ENCODE data around the gene ATP8B1.

ATP8B1 gene

GRCh38 chr18:57715671-57716070 is 87.4 kb downstream of the ATP8B1 start:
- no peak for DNase-seq

GRCh38 chr18:57715073-57715472 is 88.0 kb downstream of the ATP8B1 start:
- no peak for DNase-seq

GRCh38 chr18:57710226-57710625 is 92.9 kb downstream of the ATP8B1 start:
- DNase-seq: no peak

DNA sequence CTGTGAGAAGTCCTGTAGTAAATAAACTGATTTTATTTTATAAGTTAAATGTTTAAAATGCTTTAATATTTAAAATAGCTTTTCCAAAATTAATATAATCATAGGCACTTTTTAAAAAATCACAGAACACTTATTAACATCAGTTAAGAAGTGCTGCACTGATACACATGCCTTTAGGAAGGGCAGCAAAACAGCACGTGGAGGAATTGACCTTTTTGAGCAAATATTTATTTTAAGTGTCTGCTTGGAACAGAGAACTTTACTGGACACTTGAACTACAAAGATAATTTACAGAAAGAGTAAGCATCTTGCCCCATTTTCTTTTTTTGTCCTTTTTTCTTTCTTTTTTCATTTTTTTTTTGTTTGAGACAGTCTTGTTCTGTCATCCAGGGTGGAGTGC is 93.8 kb downstream of the ATP8B1 start:
- DNase-seq: no peak

DNA sequence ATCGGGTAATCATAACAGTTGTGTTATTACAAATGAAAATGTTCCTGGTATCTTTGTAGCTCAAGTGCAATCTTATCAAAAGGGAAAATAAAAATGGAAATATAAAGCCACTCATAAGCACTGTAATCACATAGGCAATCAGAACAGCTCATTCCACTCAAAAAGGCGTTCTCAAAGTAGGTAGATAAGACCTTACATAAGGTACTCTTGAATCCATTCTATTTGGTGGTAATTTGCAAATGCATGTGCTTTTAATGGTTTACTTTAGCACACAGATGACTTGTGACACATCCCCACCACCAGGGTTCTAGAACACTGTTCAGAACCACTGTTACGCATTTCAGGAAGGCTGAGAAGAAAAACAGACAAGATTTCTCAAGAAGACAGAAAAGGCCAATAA is 94.8 kb downstream of the ATP8B1 start:
- DNase-seq: no peak

- peak; percentile 96 for DNase-seq
Observed at GRCh38 chr18:57705832-57706595, 97.1 kb downstream of the ATP8B1 start.

DNA sequence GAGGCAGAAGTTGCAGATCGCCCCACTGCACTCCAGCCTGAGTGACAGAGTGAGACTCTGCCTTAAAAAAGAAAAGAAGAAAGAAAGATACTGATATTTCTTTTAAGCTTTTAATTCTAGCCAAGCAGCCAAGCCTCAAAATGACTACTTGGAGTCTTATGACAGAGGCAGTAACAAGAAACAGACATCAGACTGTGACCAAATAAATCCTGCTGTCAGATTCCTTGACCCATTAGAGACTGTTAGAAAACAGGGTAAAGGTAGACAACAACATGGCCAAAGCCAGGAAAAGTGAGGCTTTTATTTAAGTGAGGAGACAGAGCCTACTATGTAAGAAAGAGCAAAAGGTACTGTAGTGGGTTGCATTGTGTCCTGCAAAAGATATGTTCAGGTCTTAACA is 98.1 kb downstream of the ATP8B1 start:
- DNase-seq: no peak

GRCh38 chr18:57698571-57699276 is 104.4 kb downstream of the ATP8B1 start:
- DNase-seq: no peak

- no peak for DNase-seq
Observed at GRCh38 chr18:57697426-57697825, 105.7 kb downstream of the ATP8B1 start.

DNA sequence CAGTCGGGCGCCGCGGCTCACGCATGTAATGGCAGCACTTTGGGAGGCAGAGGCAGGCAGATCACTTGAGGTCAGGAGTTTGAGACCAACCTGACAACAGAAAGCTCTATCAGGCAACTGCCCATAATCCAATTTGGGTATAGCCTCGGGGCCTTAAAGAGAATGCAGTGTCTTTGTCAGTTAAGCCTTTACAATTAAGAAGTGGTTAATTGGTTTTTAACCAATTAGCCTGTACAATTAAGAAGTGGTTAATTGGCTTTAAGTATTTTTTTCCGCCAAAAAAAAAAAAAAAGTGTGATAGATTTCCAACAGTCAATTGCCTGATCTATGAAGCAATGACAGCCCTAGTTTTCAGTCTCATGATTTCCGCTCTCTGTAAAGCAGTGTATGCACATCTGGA is 106.8 kb downstream of the ATP8B1 start:
- DNase-seq: no peak

DNA sequence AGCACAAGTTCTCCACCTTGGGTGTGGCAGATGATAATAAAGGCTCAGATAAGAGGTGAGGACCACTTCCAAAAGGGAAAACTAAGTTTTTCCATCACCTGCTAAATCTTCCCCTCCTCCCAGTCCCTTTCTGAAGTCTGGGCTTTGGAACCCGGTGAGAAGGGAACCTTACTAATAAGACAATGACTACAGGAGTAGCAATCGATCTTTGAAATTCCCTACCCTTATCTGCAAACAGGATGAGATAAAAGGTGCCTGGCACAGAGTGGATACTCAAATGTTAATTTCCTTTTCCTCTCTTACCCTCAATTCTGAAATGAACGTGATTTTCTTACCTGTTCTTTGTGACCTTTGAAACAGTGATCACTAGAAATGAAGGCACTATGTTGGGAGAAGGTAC is 111.8 kb downstream of the ATP8B1 start:
- DNase-seq: no peak

DNA sequence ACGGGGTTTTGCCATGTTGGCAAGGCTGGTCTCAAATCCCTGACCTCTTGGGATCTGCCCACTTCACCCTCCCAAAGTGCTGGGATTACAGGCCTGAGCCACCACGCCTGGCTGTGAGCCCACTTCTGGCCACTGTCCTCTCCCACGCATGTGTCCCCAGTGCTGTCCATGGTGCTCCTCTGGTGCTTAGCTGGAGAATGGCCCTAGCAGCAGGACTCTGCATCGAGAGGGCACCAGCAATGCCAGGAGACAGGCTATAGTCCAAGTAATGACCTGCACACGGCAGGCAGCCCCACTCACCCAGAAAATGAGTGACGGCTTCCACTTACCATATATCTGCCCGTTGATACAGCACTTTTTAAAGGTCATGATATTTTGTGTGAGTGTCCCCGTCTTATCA is 115.1 kb downstream of the ATP8B1 start:
- no peak for DNase-seq

- no peak for DNase-seq
Observed at GRCh38 chr18:57683470-57683869, 119.6 kb downstream of the ATP8B1 start.

DNA sequence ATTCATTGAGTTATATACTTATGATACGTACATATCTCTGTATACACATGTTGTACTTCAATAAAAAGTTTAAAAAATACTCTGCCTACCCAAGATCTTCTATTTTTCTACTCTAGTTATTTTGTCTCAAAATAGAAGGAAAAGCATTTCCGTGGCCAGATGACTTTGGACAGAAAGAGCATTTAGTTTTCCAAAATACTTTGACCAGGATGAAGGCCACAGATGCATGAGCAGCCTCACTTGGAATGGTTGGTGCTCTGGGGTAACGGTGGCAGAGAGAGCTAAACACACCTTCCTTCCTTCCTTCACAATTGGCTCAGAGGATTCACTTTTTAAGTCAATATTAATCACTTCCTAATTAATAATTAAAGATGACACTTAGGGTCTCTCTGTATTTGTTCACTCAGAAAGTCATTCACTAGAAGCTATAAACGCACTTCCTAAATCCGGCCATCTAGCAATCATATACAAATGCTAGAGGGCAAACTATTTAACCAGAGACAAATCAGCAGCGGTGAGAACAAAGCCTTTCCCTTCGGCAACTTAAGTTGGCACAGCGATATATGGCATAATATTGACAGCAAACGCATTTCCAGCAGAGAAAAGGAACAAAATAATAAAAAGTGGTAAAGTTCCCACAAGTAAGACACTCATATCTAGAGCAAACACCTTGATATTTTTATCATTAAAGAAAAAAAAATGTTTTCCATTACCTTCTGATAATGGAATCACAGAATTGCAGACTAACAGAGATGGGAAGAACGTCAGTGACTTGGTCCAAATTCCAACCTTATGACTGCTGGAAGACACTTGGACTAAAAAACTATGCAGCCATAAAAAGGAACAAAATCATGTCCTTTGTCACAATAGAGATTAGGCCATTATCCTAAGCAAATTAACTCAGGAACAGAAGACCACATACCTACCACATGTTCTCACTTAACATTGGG is 125.6 kb downstream of the ATP8B1 start:
- DNase-seq: no peak

DNA sequence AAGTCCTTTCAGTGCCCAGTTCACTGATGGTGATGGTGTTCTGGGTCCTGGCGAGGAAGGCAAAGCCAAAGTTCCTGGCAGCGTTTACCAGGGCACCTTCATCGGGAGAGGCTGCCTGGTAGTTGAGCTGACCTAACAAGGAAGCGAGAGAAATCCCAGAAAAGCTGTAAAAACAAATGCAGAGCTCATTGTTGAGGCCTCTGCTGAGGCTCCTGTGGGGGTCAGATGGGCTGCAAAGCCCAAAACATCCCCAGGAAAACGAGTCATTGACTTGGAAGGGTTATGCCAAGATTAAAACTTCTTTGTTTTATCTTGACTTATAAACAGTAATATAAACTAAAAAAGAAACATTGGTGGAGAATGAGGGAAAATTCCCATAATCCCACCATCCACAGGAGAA is 128.2 kb downstream of the ATP8B1 start:
- DNase-seq: no peak

GRCh38 chr18:57670046-57670445 is 133.1 kb downstream of the ATP8B1 start:
- no peak for DNase-seq

DNA sequence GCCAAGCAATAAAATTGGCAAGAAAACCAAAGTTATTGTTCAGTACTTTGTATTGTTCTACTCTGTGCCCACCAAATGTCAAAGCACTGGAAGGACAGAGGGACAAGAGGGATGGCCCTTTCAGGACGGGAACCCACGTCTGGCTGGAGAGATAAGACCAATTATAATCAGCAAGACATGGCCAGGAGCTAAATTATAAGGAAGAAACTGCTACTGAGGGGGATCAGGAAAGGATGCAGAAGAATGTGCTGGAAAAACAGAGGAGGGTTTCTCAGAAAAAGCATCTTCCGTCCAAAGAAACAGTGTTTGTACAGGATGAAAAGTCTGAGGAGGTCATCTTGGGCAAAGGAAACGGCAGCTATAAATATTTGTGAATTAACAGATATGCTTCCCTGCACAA is 135.1 kb downstream of the ATP8B1 start:
- no peak for DNase-seq

GRCh38 chr18:57666818-57667497 is 136.2 kb downstream of the ATP8B1 start:
- no peak for DNase-seq

- DNase-seq: no peak
Observed at GRCh38 chr18:57664568-57665165, 138.4 kb downstream of the ATP8B1 start.

GRCh38 chr18:57660961-57661360 is 142.2 kb downstream of the ATP8B1 start:
- DNase-seq: no peak

GRCh38 chr18:57659460-57660102 is 143.5 kb downstream of the ATP8B1 start:
- DNase-seq: no peak

- DNase-seq: no peak
Observed at GRCh38 chr18:57657542-57657941, 145.6 kb downstream of the ATP8B1 start.

Measured in NCI-H748 treated with DMSO at 0.1 percent for 48 hours (cell line).